Measurements from ENCODE around the gene KAZN. TPM values are rescaled to one million over a fixed set of nuclear protein-coding genes. Genes with fewer than 3 reads are reported as not detected.

Gene KAZN
- total and polyA plus RNA-seq, 9 donors, result 10.1 to 56.4 (median 27.9) TPM

- Histone ChIP-seq H3K36me3 (no peaks in the 10 kb centered on the region), H3K9me3 (no peaks in the 10 kb centered on the region), H3K4me3 (no peak overlapping the region), H3K4me1 (ENCODE audit: insufficient read depth) (no peaks in the 10 kb centered on the region), H3K27ac (no peak overlapping the region), H3K27me3 (no peaks in the 10 kb centered on the region)
- WGBS, 3 donors, result 76 to 87% (median 79%) methylated on average over 5 of the region's 5 CpGs
- no peak for DNase-seq
- TF ChIP-seq POLR2A (IDR thresholded peaks at IDR 0.05), result no peak
- TF ChIP-seq EP300 (IDR thresholded peaks at IDR 0.05), result no peak
- TF ChIP-seq, protein P1, sequence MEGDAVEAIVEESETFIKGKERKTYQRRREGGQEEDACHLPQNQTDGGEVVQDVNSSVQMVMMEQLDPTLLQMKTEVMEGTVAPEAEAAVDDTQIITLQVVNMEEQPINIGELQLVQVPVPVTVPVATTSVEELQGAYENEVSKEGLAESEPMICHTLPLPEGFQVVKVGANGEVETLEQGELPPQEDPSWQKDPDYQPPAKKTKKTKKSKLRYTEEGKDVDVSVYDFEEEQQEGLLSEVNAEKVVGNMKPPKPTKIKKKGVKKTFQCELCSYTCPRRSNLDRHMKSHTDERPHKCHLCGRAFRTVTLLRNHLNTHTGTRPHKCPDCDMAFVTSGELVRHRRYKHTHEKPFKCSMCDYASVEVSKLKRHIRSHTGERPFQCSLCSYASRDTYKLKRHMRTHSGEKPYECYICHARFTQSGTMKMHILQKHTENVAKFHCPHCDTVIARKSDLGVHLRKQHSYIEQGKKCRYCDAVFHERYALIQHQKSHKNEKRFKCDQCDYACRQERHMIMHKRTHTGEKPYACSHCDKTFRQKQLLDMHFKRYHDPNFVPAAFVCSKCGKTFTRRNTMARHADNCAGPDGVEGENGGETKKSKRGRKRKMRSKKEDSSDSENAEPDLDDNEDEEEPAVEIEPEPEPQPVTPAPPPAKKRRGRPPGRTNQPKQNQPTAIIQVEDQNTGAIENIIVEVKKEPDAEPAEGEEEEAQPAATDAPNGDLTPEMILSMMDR (IDR thresholded peaks at IDR 0.05), result no peak
- intact Hi-C loops (cut with DNase I), result no loop called here
Observed at GRCh38 chr1:14706631-14707030, 108.1 kb downstream of the KAZN start.

GRCh38 chr1:14707531-14708445 is 109.3 kb downstream of the KAZN start:
- no peak overlapping the region for H3K27ac ChIP-seq
- no peaks in the 10 kb centered on the region for H3K4me1 ChIP-seq (ENCODE audit: insufficient read depth)
- intact Hi-C loops (cut with DNase I), result no loop called here
- no peaks in the 10 kb centered on the region for H3K36me3 ChIP-seq
- no peak overlapping the region for H3K4me3 ChIP-seq
- no peaks in the 10 kb centered on the region for H3K9me3 ChIP-seq
- no peaks in the 10 kb centered on the region for H3K27me3 ChIP-seq
- TF ChIP-seq EP300 (IDR thresholded peaks at IDR 0.05) (no peak), POLR2A (IDR thresholded peaks at IDR 0.05) (no peak)
- TF ChIP-seq, protein P1 (IDR thresholded peaks at IDR 0.05), result no peak
- 85 to 86% (median 86%) methylated on average over 16 of the region's 16 CpGs for WGBS, 3 donors
- no peak for DNase-seq

- Histone ChIP-seq H3K4me1 (ENCODE audit: insufficient read depth) (no peaks in the 10 kb centered on the region), H3K27me3 (no peaks in the 10 kb centered on the region), H3K9me3 (no peaks in the 10 kb centered on the region), H3K36me3 (no peaks in the 10 kb centered on the region), H3K27ac (no peak overlapping the region), H3K4me3 (no peak overlapping the region)
- intact Hi-C loops (cut with DNase I), result no loop called here
- WGBS, 3 donors, result 89 to 95% (median 90%) methylated on average over 6 of the region's 6 CpGs
- no peak for TF ChIP-seq POLR2A (IDR thresholded peaks at IDR 0.05)
- TF ChIP-seq EP300 (IDR thresholded peaks at IDR 0.05), result no peak
- TF ChIP-seq, protein P1 (IDR thresholded peaks at IDR 0.05), result no peak
- no peak for DNase-seq
Observed at GRCh38 chr1:14710331-14710730, 111.8 kb downstream of the KAZN start.

DNA sequence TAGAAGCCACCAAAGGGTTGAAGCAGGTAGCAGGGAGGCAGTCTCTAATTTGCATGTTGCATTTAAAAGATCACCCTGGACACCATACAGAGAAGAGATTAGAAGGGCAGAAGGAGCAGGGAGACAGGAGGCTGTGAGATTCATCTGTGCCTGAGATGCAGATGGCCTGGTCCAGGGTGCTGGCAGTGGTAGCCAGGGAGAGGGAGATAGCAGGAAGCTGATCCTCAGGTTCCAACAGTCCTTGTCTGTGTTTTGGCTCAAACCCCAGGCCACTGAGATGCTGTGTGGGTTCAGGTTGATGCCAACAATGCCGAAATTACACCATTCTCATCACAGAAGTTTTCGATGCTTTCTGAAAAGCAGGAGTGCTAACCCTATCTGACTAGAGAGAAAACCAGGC is 113.7 kb downstream of the KAZN start:
- no peak for TF ChIP-seq EP300 (IDR thresholded peaks at IDR 0.05)
- TF ChIP-seq, protein P1 (IDR thresholded peaks at IDR 0.05), result no peak
- no peak for TF ChIP-seq POLR2A (IDR thresholded peaks at IDR 0.05)
- intact Hi-C loops (cut with DNase I), result no loop called here
- WGBS, 3 donors, result 83 to 98% (median 87%) methylated on average over 2 of the region's 2 CpGs

More for the DNA sequence above, 113.7 kb downstream of the KAZN start:
- Histone ChIP-seq H3K27ac (no peak overlapping the region), H3K36me3 (no peaks in the 10 kb centered on the region), H3K4me1 (ENCODE audit: insufficient read depth) (no peaks in the 10 kb centered on the region), H3K4me3 (no peak overlapping the region), H3K27me3 (no peaks in the 10 kb centered on the region), H3K9me3 (no peaks in the 10 kb centered on the region)
- no peak for DNase-seq
